ENCODE results near the gene SLC47A2.

Gene SLC47A2

GRCh38 chr17:19747159-19747719 is 30.9 kb upstream of the SLC47A2 start:
- DNase-seq: no peak

DNA sequence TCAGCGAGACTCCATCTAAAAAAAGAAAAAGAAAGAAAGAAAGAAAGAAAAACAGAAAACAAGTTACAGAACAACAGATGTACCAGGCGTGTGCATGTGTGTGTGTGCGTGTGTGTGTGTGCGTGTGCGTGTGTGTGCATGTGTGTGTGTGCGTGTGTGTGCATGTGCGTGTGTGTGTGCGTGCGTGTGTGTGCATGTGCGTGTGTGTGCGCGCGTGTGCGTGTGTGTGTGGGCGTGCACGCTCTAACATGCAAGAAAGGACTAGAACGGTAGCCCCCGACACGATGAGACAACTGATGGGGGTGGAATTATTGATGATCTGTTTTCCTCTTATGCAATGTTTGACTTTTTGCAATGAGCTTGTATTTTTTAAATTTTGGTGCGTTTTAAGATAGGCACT is 30.1 kb upstream of the SLC47A2 start:
- DNase-seq: no peak

DNA sequence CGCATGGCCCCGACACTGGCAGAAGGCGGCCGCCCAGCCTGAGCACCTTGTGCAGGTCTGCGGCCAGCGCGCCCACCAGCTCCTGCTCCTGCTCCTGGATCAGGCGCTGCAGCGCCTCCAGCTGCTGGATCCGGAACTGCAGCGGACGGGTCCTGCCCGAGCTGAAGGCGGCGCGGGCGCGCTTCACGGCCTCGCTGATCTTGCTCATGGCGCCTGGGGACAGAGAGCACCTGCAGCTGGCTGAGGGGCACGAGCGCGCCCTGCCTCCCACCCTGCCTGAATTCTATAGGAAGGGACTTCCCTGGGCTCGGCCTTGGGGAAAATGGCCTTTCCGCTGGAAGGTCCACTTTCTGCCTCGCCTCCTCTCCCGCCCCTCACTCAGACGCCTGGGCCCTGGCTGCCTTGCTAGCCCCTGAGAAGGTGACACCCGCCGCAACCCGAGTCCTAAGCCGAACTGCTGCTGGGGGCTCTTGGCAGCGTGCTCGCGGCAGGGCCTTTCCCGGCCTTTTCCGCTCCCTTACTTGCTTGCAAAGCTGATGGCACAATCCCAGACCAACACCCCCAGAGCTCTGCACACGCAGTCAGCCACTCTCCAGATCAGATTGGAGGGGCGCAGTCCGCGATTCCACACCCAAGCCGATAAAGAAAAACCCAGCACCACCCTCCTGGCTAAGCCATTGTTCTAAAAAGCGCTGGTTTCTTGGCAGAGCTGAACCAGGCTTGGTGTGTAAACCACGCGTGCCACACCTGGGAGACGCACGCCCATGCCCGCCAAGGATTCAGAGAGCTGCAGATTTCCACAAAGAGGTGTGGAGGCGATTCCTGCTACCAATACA is 28.8 kb upstream of the SLC47A2 start:
- DNase-seq: peak; percentile 72

DNA sequence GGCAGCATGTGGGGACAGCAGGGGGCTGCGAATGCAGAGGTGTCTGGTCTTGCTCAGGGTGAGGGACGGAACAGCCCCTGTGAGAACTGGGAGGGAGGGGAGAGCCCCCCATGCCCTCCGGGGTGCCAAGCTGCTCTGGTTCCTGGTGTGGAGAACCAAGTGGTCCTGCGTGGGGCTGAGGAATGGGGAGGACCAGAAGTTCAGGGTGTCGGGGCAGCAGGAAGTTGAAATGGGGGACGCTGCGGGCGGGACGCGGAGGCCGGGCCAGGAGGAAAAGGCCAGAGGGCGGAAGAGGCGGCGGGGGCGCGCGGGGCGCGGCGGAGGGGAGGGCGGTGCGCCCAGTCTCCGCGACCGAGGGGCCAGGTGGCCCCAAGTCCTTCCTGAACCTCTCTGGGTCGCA is 28.1 kb upstream of the SLC47A2 start:
- DNase-seq: no peak

DNA sequence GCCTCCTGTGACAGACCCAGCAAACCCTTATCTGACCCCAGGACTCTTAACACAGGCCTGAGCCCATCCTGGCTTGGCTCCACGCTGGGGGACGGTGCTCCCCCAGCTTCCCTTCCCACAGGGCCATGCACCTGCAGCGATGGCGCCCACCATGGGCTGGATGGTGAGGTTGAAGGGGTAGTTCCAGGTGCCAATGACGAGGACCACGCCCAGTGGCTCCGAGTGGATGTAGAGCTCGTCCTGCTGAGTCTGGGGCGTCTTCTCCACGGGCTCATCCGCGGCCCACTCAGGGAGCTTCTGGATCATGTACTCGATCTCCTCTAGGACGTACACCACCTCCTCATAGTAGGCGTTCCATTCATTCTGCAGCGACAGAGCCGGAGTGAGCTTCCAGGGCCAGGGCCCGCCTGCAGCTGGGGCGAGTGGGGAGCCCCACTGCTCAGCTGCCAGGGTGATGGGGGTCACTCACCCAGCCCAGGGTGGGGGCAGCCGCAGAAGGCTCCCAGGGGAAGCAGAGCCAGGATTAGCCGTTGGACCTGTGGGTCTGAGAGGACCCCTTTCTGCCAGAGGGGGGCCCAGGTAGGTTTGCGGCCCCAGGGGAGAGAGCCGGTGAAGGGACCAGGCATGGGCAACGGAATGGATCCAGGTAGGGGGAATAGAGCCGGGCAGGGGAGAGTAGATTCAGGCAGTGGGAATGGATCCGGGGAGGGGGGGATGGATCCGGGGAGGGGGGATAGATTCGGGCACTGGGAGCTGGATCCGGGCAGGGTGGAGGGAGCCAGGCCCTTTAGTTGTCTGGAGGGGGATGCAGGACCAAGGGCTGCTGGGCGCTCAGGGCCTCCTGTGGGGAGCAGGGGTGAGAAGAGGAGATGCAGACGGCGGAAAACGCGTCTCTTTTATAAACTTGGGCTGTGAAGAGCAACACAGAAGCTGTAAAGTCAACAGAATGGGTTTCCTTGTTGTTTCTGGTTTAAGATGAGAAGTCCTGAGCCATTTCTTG is 27.0 kb upstream of the SLC47A2 start:
- DNase-seq: no peak

DNA sequence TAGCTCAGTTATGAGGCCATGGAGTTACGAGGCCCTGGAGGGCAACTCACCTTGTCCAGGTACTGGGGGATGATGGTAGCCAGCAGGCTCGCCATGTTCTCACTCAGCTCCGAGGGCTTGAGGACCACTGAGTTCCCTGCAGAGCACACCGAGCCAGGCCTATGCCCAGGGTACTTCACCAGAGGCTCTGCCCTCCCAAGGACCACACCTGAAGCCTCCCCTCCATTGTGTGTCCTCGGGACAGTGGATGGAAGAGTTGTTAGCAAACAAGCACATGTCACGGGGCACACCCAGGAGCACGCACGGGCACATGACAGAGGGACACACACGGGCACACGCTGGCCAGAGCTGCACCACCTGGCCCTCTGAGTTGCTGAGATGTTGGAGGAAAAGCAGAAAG is 26.1 kb upstream of the SLC47A2 start:
- DNase-seq: no peak

GRCh38 chr17:19741832-19742457 is 25.6 kb upstream of the SLC47A2 start:
- DNase-seq: no peak

GRCh38 chr17:19740933-19741332 is 24.5 kb upstream of the SLC47A2 start:
- DNase-seq: no peak

- no peak for DNase-seq
These were observed 23.1 kb upstream of the SLC47A2 start for GRCh38 chr17:19739241-19740201.

GRCh38 chr17:19738757-19739156 is 22.4 kb upstream of the SLC47A2 start:
- DNase-seq: no peak

GRCh38 chr17:19738073-19738449 is 21.7 kb upstream of the SLC47A2 start:
- DNase-seq: no peak

GRCh38 chr17:19737305-19738072 is 21.1 kb upstream of the SLC47A2 start:
- DNase-seq: no peak

DNA sequence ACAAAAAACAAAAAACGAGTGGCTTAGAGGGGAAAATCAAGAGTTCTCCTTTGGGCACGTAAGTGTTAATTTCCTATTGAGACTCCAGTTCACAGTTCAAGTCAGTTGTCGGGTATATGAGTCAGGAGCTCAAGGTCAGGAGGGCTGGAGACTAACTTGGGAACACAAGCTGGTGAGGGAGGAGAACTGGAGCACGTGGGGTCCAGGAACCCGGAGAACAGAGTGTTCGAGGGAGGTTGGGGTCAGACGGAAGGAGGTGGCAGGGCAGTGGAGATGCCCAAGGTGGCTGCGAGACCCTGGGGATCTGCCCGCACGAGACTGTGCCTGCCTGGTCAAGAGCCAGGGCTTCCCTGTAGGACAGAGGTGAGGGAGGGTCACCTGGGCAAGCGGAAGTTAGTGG is 19.7 kb upstream of the SLC47A2 start:
- DNase-seq: no peak

DNA sequence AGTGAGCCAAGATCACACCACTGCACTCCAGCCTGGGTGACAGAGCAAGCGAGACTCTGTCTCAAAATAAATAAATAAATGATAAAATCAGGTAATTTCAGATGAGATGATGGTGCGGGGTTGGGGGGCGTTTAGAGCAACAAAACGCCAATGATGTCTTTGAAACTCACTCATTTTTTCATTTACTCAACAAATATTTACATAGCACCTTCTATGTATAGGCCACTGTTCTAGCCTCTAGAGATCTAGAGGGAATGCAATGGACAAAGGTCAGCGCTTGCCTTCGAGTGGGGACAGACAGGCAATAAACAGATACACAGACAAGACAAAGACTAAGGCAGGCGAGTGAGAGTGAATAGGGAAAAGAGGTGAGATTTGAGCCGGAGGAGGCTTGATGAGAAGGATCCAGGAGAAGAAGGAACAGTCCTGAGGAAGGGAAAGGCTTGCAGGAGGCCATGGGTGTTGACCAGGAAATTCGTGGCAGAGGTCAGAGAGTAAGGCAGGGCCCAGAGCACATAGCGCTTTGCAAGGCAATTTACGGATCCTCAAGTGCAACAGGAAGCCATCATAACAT is 17.7 kb upstream of the SLC47A2 start:
- DNase-seq: no peak

DNA sequence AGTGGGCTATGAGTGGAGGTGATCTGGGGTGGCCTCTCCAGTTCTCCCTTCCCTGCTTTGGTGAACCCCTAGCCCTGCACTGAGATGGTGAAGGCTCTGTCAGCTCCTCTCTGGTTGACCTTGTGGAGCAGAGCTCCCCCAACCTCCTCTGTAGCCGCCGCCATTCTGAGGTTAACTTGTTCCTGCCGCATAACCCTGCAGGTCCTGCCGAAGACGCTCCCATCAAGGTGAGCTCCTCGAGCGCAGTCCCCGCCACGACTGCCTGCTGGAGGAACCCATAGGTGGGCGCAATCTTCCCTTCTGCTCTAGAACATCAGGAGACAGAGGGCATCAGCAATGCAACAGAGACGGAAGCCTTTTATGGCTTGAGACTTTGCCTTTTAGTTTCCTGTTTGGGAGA is 15.2 kb upstream of the SLC47A2 start:
- no peak for DNase-seq

- DNase-seq: no peak
These were observed 14.5 kb upstream of the SLC47A2 start for GRCh38 chr17:19730843-19731242.

DNA sequence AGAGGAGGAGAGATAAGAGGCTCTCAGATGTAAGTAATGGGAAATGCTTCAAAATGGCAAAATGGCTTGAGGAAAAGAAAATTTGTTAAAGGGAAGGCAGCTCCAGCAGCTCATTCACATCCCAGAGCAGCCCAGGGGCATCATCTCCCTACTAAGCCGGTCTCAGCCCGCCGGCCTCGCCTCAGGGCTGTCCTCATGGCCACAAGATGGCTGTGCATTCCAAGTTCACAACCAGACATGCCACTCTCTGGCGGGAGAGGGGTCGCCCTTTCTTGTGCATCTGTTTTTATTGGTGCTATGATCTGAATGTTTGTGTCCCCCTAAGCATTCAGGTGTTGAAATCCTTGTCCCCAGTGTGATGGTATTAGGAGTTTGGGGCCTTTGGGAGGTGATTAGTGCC is 13.5 kb upstream of the SLC47A2 start:
- DNase-seq: no peak

DNA sequence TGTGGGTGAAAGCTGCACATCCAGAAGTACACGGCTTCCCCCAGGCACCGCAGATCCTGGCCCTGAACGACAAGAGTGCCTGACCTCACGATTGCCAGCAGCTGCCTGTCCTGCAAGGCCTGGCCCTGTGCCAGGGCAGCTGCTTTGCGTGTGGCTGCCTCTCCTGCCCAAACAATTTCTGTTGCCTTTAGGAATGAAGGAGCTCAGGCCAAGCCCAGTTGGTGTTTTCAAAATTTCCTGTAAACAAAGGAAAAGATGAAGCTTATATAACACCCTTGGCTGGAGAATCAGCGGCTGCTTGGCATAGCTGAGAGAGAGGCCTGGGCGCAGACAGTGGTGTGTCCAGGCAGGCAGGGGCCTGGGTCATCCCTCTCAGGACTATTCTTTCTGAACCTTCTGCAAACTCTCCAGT is 11.7 kb upstream of the SLC47A2 start:
- peak; percentile 12 for DNase-seq

- DNase-seq: no peak
These were observed 11.2 kb upstream of the SLC47A2 start for GRCh38 chr17:19727501-19728078.
